ENCODE results near the gene EPN3.

GRCh38 chr17:50589095-50589705, 56.7 kb downstream of the EPN3 start:
- TF ChIP-seq CTCF (IDR thresholded peaks at IDR 0.05) (no peak), EZH2 (IDR thresholded peaks at IDR 0.05; ENCODE audit: borderline replicate concordance, insufficient read depth, low read depth, low read length, poor library complexity, severe bottlenecking) (no peak)

All from B cell (primary cell).